RWPE2 (cell line): ENCODE results near the gene MAP2K3.

Source experiments
- ATAC-seq: fragments of 200-7000 bp; cut with Tn5 transposase; 3 replicates; pipeline ENCODE4 v1.9.1; 2021; ENCODE audit warnings: low read depth
- DNase-seq: peaks from one replicate; pipeline ENCODE4 v3.0.0-alpha.2; 2020; ENCODE audit warnings: low spot score
- H3K27ac ChIP-seq: fragments of 450-650 bp; 2 replicates; pipeline ENCODE4 v1.5.1; 2017; ENCODE audit warnings: mild to moderate bottlenecking; ENCODE audit not compliant: poor library complexity, severe bottlenecking
- H3K27me3 ChIP-seq: fragments of 250-450 bp; sonication (Bioruptor Pico); 2 replicates; pipeline ENCODE4 v1.5.1; 2021; ENCODE audit warnings: mild to moderate bottlenecking, moderate library complexity; ENCODE audit not compliant: insufficient read depth, poor library complexity, severe bottlenecking
- H3K36me3 ChIP-seq: fragments of 250-450 bp; sonication (Bioruptor Pico); 2 replicates; pipeline ENCODE4 v1.5.1; 2020; ENCODE audit warnings: low read depth, mild to moderate bottlenecking, moderate library complexity
- H3K4me1 ChIP-seq: fragments of 250-450 bp; sonication (Bioruptor Pico); 2 replicates; pipeline ENCODE4 v1.5.1; 2021; ENCODE audit warnings: mild to moderate bottlenecking, moderate library complexity; ENCODE audit not compliant: insufficient read depth, poor library complexity, severe bottlenecking
- H3K4me3 ChIP-seq: fragments of 250-450 bp; sonication (Bioruptor Pico); 2 replicates; pipeline ENCODE4 v1.5.1; 2021; ENCODE audit warnings: mild to moderate bottlenecking, moderate library complexity; ENCODE audit not compliant: severe bottlenecking
- H3K9me3 ChIP-seq: fragments of 250-450 bp; sonication (Bioruptor Pico); 2 replicates; pipeline ENCODE4 v1.5.1; 2021; ENCODE audit warnings: mild to moderate bottlenecking, moderate library complexity; ENCODE audit not compliant: severe bottlenecking
- CTCF ChIP-seq: fragments of 450-650 bp; IDR thresholded peaks from one replicate; pipeline ENCODE4 v1.5.1; 2017; ENCODE audit warnings: mild to moderate bottlenecking, moderate library complexity; ENCODE audit not compliant: poor library complexity, severe bottlenecking

Gene MAP2K3

GRCh38 chr17:21263376-21263775 is 21.1 kb upstream of the MAP2K3 start:
- Histone ChIP-seq H3K27me3 (no peaks in the 10 kb centered on the region), H3K9me3 (no peaks in the 10 kb centered on the region), H3K4me1 (no peaks in the 10 kb centered on the region), H3K36me3 (no peaks in the 10 kb centered on the region), H3K4me3 (no peak overlapping the region), H3K27ac (peak overlapping the region; percentile 19)
- ATAC-seq (peak; percentile 90), DNase-seq (no peak)
- no peak for TF ChIP-seq CTCF

- Histone ChIP-seq H3K27me3 (no peaks in the 10 kb centered on the region), H3K36me3 (no peaks in the 10 kb centered on the region), H3K4me3 (no peak overlapping the region), H3K9me3 (no peaks in the 10 kb centered on the region), H3K4me1 (no peaks in the 10 kb centered on the region), H3K27ac (no peak overlapping the region)
- TF ChIP-seq CTCF, result no peak
- ATAC-seq (no peak; the same call in 2 of the 3 replicates), DNase-seq (no peak)
Observed at GRCh38 chr17:21268596-21269188, 15.8 kb upstream of the MAP2K3 start.

- no peak overlapping the region for H3K4me3 ChIP-seq
- H3K4me1 ChIP-seq, result no peaks in the 10 kb centered on the region
- no peak overlapping the region for H3K27ac ChIP-seq
- no peaks in the 10 kb centered on the region for H3K9me3 ChIP-seq
- no peaks in the 10 kb centered on the region for H3K27me3 ChIP-seq
- no peak for ATAC-seq
- no peaks in the 10 kb centered on the region for H3K36me3 ChIP-seq
- TF ChIP-seq CTCF, result no peak
- DNase-seq, result no peak
Observed at GRCh38 chr17:21269394-21269793, 15.1 kb upstream of the MAP2K3 start.

- no peak overlapping the region for H3K27ac ChIP-seq
Observed at GRCh38 chr17:21271454-21272183, 12.9 kb upstream of the MAP2K3 start.

More at GRCh38 chr17:21271454-21272183, 12.9 kb upstream of the MAP2K3 start:
- H3K4me3 ChIP-seq, result no peak overlapping the region
- H3K36me3 ChIP-seq, result no peaks in the 10 kb centered on the region
- H3K4me1 ChIP-seq, result peaks cover 2% of the 10 kb centered on the region
- TF ChIP-seq CTCF, result no peak
- ATAC-seq (no peak), DNase-seq (no peak)
- no peaks in the 10 kb centered on the region for H3K9me3 ChIP-seq
- no peaks in the 10 kb centered on the region for H3K27me3 ChIP-seq
